SK-N-DZ (cell line): ENCODE data around the gene CENPS. TPM values are rescaled to one million over a fixed set of nuclear protein-coding genes. Genes with fewer than 3 reads are reported as not detected.
"Not testable (repeated sequence)": the region's sequence is repeated elsewhere in the genome, so short reads cannot be mapped to it uniquely, and the experiment has no call there.

Source experiments
- DNase-seq: peaks from one replicate; pipeline ENCODE4 v3.0.0-alpha.2; 2015; ENCODE audit warnings: low spot score
- polyA plus RNA-seq, 2 experiments: library from polyadenylated mRNA; depleted of rRNA; stranded (reverse); fragments of >200 nt; gene quantifications; 2 replicates each; pipeline ENCODE4 v1.2.3, GENCODE V29; 2014

The CENPS gene
- polyA plus RNA-seq (2014; cell fraction: cytosol; rRNA removed): 5.5 and 10.3 TPM in 2 replicates
- 7.6 and 8.2 TPM in 2 replicates for polyA plus RNA-seq (2014; cell fraction: nucleus; rRNA removed)

DNA sequence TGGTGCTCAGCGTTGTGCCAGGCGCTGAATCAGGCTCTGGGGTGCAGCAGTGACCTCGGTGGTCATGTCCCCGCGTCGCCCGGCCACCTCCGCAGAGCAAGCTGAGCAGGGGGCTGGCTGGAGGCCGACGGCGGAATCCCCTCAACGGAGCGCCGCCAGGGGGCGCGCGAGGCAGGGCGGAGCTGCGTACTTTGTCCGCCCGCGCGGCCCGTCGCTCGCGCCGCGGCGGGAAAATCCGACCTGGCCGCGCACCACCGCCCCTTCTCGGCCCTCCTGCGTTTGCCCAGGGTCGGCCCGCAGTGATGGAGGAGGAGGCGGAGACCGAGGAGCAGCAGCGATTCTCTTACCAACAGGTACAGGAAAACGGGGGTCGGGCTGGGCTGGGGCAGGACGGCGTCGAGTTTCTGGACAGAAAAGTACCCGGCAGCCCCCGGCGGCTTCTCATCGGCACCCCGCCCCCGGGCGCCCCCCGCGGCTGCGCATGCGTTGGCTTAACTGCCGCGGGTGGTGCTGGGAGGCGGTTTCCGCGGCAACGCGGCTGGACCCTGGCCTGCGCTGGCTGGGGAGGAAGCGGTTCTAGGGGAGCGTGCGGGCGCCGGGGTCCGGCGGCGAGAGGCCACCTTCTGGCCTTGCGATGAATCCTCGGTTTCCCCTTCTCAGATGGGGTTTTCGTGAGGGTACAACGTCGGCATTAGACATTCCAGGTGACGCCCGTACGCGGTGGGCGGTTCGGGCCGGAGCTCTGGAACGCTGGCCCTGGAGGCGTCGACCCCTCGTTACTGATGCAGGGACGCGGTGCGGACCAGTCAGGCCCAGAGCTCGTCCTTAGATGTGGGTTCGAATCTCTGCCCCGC lies at the start of gene CENPS:
CENPS (plus strand) TSS at position 218 of the 854 bp plus-strand sequence; CDS start at position 303, 85 bp downstream.
- DNase-seq: peak; percentile 84

DNA sequence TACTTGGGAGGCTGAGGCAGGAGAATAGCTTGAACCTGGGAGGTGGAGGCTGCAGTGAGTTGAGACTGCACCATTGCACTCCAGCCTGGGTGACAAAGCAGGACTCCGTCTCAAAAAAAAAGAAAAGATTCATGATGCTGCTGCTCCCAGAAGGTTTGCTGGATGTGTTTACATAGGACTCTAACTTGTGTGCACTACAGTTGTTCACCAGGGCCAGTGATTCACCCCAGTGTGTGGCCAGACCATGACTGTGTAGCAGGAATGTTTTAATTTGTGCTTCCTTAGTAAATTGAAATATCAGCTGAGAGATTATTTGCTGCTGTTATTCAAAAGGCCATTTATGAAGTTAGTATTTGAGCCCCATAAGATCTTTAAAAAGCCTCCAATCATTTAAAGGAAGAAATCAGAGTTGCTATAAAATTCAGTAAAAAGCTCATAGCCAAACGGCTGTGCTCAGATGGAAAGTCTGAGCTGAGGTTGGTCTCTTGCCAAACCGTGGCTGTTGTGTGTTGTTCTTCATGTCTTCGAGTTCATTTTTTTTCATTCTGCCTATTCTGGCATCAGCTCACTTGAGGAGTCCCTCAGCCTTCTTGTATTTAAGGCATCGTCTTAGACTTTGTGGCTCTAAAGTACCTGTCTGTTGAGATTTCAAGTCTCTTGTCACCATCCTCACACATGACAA lies 49.5 kb upstream of the CENPS start:
- DNase-seq: no peak

DNA sequence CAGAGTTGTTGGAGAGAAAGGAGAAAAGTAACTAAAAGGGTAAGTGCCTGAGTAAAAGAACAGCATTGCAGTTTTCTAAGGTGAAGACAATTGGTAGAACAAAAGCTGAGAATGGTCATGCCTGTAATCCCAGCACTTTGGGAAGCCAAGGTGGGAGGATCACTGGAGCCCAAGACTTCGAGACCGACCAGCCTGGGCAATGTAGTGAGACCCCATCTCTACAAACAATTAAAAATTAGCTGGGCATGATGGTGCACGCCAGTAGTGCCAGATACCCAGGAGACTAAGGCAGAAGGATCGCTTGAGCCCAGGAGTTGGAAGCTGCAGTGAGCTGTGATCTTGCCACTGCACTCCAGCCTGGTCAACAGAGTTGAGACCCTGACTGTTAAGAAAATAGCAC lies 46.6 kb upstream of the CENPS start:
- DNase-seq: no peak

DNA sequence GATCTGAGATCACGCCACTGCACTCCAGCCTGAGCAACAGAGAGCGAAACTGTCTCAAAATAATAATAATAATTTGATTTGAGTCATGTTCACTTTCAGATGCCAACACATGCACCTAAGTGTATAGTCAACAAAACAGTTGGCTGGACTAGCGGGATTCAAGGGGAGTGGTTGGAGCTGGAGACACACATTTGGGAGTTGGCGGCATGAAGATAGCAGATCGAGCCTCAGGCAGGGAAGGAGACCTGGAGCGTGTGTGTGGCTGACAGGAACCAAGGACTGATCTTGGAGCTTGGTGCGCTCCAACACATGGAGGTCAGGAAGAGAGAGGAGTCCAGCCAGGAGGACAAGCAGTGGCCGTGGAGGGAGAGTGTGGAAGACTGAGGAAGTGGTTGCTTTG lies 46.0 kb upstream of the CENPS start:
- no peak for DNase-seq

DNA sequence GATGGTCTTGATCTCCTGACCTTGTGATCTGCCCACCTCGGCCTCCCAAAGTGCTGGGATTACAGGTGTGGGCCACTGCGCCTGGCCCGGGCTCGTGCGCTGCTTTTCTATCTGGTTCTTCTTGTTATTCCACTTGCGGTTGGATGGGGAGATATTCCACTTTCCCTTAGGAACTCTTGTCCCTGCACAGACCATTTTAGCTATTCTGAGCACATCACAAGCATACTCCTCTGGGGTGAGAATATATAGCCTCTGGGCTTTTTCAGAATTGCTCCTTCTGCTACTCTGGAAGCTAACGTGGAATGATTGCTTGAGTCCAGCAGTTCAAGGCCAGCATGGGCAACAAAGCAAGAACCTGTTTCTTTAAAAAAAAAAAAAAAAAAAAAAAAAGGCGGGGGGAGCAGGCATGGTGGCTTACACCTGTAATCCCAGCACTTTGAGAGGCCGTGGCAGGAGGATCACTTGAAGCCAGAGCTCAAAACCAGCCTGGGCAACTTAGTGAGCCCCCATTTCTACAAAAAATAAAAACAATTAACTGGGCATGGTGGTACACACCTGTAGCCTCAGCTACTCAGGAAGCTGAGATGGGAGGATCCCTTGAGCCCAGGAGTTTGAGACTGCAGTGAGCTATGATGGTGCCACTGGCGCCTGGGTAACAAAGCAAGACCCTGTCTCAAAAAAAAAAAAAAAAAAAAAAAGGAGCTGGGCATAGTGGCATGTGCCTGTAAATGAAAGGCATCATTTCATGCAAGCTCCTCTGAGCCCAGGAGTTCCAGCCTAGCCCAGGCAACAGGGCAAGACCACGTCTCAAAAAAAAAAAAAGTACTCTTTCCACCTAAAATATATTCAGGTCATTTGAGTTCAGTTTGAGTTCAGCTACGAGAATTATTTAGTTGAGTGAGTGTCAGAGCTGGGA lies 43.2 kb upstream of the CENPS start:
- DNase-seq: no peak

DNA sequence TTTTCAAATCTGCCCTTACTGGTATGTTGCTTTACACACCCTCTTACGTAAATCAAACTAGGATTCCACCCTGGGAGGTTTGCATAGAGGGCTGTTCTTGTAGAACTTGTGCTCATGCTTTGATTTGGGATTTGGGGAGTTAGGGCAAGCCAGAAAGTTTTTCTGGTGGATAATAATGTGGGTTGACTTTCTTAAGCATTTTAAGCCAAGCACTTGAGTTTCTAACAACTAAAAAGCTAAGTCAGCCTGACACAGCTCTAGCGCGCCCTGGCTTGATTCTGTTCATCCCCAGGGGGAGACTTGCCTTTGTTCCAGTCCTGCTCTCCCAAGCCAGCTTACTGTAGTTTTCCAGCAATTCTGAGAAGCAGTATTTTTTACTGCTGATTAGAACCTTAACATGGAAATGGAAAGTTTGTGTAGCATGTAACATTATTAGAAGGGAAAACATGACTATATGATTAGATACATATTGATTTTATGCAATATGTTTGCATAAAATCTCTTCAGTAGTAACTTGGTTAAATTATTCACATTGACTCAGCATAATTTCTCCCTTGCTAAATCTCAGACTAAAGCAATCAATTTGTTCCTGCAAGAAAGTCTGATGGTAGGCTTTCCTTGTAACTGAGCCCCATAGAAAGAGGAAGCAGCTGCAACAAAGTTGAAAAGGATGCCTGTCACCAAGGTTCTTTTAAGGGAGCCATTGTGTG lies 42.4 kb upstream of the CENPS start:
- DNase-seq: no peak

DNA sequence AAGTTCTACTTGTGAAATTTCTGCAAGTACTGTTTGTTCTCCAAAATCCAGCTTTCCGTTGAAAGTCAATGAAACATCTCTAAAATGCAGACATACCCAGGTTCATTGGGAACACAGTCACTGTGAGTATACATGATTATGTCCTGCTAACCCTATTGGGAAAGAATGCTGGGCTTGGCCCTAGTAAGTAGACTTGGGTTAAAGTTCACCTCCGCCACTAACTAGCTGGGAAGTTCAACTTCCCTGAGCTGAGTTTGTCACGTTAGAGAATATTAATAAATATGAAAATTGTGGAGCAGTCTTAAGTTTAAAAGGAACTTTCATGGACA lies 41.9 kb upstream of the CENPS start:
- DNase-seq: no peak

DNA sequence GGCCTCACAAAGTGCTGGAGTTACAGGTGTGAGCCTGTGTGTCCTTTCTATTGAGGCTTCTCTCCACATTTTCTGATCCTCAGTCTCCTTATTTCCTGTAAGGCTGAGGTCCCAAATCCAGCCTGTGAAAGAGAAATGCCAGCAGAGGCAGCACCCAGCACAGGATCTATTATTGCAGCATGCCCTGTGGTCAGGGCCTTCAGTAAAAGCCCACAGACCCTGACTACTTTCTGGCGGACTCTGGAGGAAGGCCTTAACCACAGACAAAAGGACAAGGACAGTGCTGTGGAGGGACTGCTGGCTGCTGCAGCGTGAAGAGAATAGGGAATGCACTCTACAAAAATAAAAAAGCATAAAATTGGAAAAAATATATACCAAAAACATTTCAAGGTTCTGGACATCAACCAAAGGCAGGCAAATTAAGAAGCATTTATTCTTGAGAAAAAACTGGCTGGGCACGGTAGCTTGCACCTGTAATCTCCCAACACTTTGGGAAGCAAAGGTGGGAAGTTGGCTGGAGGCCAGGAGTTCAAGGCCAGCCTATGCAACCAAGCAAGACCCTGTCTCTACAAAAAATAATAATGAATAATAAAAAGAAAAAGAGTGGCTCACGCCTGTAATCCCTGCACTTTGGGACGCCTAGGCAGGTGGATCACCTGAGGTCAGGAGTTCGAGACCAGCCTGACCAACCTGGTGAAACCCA lies 40.8 kb upstream of the CENPS start:
- DNase-seq: no peak

DNA sequence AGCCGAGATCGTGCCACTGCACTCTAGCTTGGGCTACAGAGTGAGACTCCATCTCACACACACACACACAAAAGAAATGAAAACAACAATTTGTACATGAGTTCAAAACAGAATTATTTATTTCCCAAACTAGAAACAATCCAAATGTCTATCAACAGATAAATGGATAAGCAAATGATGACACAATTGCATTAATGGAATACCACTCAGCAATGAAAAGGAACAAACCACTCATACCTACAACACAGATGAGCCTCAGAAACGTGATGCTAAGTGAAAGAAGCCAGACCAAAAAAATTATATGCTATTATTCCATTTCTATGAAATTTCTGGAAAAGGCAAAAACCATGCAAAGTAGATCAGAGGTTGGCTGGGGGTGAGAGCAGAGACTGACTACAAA lies 33.4 kb upstream of the CENPS start:
- no peak for DNase-seq

DNA sequence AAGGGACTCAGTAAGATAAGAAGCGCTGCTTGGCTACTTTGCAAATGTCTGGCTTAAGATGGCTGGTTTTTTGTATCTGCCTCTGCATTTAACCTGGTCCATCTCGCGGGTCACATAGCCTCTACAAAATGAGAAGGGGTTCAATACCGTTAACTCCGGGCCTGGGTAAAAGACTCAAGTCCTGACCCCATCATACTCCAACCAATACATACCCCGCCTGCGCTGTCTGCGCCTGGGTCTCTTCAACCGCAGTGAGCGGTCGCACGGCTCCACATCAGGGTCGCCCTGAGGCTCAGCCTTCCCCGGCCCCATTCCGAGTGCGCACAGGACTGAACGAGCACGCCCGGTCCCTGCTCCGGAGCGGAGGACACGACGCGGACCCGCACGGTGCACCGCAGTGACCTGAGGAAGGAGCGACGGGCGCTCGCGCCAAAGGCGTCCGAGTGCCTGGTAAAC lies 31.9 kb upstream of the CENPS start:
- no peak for DNase-seq

DNA sequence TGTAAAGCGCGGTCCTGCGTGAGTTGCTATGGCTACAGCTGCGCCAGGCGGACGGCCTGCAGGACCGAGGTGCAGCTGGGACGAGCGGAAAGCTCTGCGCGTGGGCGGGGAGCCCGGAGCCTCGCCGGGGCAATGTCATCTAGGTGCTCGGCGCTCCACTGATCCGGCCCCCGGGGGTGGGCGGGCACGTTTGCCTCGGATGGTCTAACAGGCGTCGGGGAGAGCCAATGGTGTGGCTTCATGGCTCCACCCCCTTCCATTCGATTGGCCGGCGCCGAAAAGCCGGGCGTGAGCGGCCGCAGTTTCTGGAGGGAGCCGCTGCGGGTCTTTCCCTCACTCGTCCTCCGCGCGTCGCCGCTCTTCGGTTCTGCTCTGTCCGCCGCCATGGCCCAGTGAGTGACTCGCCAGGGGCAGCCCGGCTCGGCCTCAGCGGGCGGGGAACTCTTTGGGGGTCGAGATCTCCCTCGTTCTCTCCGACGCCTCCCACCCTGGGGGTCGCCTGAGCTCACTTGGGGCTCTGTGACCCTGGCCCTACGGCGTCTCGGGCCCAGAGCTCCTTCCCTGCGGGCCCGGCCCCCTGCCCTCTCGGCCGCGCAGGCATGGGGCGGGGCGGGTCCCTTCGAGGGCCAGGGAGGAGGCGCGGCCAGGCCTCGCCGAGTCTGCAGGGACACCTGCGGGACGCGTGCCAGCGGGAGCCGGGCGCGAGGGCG lies 31.3 kb upstream of the CENPS start, which contains the start of gene PGD:
PGD (plus strand) TSS at position 331 of the 710 bp plus-strand sequence; CDS start at position 385, 54 bp downstream.
- peak; percentile 95 for DNase-seq

DNA sequence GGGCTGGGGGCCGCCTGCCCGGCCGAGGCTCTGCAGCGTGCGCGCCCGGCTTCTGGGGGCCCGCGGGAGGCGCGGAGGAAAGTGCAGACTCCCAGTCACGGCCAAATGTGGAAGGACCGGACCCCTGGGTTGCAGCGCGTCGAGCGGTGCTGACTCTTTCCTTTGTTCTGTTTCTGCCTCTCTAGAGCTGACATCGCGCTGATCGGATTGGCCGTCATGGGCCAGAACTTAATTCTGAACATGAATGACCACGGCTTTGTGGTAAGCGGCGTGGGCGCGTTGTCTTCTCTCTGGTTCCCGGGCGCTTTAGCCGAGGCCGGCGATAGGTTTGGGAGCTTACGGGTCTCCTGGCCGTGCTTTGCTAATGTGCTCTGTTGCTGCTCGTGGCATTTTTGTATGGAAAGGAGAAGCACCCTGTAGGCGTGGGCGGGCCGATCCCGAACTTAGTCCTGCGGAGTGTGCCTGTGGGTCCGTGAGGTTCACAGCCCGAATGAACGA lies 30.7 kb upstream of the CENPS start:
- DNase-seq: no peak

DNA sequence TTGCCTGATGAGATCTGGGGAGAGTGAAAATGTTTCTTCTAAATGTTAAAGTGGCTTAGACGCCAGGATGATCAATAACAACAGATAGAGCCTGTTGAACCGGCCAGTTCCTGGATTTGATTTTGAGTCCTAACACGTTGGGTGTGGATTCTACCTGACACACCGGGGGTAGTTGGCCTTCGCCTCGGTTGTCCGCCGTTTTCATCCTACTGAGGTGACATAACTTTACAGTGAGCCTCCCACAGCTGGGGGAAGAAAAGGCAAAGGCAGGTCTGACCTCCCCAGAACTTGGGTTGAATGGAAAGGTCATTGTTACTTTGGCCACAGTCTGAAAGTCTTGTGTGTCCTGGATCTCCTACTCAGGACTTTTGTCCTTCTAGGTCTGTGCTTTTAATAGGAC lies 30.2 kb upstream of the CENPS start:
- DNase-seq: no peak

DNA sequence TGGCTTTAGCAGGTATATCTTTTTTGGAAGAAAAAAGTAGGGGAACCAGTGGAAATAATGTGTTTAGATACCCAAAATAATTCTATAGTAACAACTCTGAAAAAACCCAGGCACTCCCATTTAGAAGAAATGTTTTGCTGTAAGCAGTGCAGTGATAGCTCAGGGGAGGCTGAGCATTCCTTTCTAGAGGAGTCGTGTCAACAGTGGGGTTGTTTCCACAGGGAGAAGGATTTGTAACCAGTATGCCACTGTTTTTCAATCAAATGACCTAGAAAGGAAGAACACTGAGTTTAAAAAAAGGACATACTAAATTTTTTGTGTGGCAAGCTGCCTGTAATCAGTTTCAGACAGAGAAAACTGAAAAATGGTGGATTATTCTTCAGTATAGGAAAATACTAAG lies 29.0 kb upstream of the CENPS start:
- DNase-seq: no peak

DNA sequence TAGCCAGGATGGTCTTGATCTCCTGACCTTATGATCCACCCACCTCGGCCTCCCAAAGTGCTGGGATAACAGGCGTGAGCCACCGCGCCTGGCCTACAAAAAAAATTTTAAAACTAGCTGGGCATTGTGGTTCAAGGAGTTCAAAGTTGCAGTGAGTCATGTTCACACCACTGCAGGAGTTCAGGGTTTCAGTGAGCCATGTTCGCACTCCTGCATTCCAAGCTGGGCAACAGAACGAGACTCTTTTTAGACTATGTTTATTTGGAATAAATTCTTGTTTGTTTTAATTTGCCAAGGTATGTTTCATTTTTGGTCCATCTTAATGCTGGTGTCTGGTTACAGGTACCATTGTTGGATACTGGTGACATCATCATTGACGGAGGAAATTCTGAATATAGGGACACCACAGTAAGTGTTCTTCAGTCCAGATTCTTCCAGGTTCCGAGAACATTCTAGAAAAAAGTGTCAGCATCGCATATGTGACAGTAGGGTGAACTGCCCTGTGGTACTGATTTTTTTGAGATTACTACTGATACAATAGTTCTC lies 27.4 kb upstream of the CENPS start:
- DNase-seq: no peak

DNA sequence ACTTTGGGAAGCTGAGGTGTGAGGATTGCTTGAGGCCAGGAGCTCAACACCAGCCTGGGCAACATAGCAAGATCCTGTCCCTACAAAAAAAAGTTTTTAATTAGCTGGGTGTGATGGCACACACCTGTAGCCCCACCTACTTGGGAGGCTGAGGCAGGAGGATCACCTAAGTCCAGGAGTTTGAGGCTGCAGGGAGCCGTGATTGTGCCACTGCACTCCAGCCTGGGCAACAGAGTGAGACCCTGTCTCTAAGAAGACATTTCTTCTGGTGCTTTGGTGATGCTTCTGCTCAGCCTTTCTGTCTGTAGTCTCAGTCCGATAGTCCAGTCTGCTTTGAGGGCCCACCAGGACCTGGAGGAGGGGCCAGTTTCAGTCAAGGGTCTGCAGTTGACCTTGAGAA lies 23.0 kb upstream of the CENPS start:
- no peak for DNase-seq

DNA sequence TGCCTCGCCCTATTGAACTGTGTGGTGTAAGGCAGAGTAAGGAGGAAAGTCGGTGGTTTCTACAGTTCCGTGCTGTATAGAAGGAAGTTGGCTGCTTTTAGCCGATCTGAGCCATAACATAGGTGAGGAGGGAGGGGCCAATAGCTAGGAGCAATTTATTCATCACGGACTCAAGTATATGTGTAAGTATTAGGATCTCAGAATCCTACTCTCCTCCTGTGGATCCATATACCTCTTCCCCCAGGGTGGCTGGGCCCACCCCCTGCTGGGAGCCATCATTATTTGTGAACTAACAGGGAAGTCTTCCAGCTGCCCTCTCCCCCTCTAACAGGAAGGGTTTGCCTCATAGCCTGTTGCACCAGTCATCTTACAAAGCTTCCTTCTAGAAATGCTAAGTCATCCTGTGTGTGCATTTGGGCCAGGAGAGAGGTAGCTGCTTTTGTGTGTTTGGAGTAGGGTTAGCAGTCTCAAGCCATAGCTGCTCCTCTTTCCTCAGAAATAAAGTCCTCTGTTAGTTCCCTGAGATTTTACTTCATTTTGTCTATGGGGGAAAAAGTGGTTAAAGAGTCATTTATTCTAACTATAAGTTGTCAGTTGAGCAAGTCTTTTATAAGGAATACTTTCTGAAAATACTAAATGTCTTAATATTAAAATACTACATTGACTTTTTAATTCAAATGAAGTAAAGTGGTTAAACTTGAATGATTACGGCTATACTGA lies 14.9 kb upstream of the CENPS start:
- no peak for DNase-seq

DNA sequence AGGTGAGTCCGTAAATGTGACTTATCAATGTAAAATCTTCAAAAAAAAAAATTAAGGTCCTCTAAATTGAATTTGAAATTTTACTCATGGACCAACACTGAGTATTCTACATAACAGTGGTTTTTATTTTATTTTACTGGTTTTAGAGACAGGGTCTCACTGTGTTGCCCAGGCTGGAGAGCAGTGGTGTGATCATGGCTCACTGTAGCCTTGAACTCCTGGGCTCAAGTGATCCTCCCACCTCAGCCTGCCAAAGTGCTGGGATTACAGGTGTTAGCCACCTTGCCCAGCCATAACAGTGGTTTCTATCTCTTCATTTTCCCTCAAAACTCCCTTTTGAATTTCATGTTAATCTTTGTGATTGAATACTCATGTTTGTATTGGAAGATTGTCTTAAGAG lies 14.3 kb upstream of the CENPS start:
- not testable (repeated sequence) for DNase-seq

DNA sequence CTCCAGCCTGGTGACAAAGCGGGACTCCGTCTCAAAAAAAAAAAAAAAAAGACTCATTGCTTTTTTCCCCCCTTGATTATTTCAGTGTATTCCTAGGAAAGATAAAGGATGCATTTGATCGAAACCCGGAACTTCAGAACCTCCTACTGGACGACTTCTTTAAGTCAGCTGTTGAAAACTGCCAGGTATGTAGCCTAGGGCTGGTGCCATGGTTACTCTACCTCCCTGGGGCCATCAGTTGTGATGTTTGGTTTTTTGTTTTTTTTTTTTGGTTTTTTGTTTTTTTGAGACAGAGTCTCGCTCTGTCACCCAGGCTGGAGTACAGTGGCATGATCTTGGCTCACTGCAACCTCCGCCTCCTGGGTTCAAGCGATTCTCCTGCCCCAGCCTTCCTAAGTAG lies 11.5 kb upstream of the CENPS start:
- DNase-seq: not testable (repeated sequence)
